Testis (tissue), 5 donors: Measurements from ENCODE around the gene LBH. TPM values are rescaled to one million over a fixed set of nuclear protein-coding genes. Genes with fewer than 3 reads are reported as not detected.

ENCODE experiments used
- DNase-seq: peaks from one replicate; pipeline ENCODE4 v3.0.0-alpha.2; 2019
- H3K27ac ChIP-seq, 2 donors: fragments of 200-600 bp; sonication (generic); one replicate each; pipeline ENCODE4 v1.5.1; 2019
- H3K27me3 ChIP-seq: fragments of 200-600 bp; sonication (generic); one replicate; pipeline ENCODE4 v1.5.1; 2019
- H3K36me3 ChIP-seq: fragments of 200-600 bp; sonication (generic); one replicate; pipeline ENCODE4 v1.5.1; 2017; ENCODE audit warnings: low read depth; ENCODE audit errors: missing control alignments
- H3K4me1 ChIP-seq: fragments of 200-600 bp; sonication (generic); one replicate; pipeline ENCODE4 v1.5.1; 2019
- H3K4me3 ChIP-seq, 2 donors: fragments of 200-600 bp; sonication (generic); one replicate each; pipeline ENCODE4 v1.5.1; 2017 to 2019
- H3K9me3 ChIP-seq: fragments of 200-600 bp; sonication (generic); one replicate; pipeline ENCODE4 v1.5.1; 2017
- POLR2A ChIP-seq: fragments of 450-650 bp; IDR thresholded peaks from one replicate; pipeline ENCODE4 v1.6.1; 2017; ENCODE audit warnings: antibody characterized with exemption, mild to moderate bottlenecking, moderate library complexity
- WGBS, 2 donors: methylation state at CpG; one replicate each; pipeline ENCODE4 v1.1.5; 2018; 5-methylcytosine and 5-hydroxymethylcytosine counted together
- intact Hi-C: fragments of 100-400 bp; cut with DNase I; formaldehyde crosslinking; loops from one replicate; pipeline ENCODE4 v1.15.1; 2023; ENCODE audit warnings: low total_unique reads
- long read RNA-seq, 2 donors: transcript quantifications; one replicate each; lab custom pipeline, GENCODE V29; 2026
- polyA plus RNA-seq: library from polyadenylated mRNA; stranded (reverse); fragments of 350-450 nt; fragmentation: Illumina TruSeq; extraction: RNeasy Lipid Tissue Mini Kit (QIAGEN cat#74804); gene quantifications from one replicate; pipeline ENCODE4 v1.2.3, GENCODE V29; 2014; ENCODE audit warnings: low read depth, low replicate concordance; ENCODE audit not compliant: insufficient read depth
- total RNA-seq, 2 donors: library from RNA; depleted of rRNA; stranded (reverse); fragments of >200 nt; gene quantifications; one replicate each; pipeline ENCODE4 v1.2.3, GENCODE V29; 2016
- TF ChIP-seq, protein P1 (sequence below), 3 experiments: fragments of 450-650 bp in 2 of 3; fragments of 200-600 bp in 1 of 3; sonication (generic) in 1 of 3; IDR thresholded peaks; one replicate each; pipeline ENCODE4 v1.5.1; 2016 to 2019; ENCODE audit warnings: antibody characterized with exemption in 3 of 3, mild to moderate bottlenecking in 2 of 3, moderate library complexity in 1 of 3

Gene LBH
- total RNA-seq = 10 to 100 TPM; 23.9 to 32.1 TPM
- 25.7 TPM for polyA plus RNA-seq
- long read RNA-seq, donor 1, transcript LBH-201 (3 exons, 3,095 nt) = major isoform, 37 of 41 reads
- long read RNA-seq, donor 1, partial matches to known transcripts = 0 of 41 reads
- long read RNA-seq, donor 1, other reads (novel, unspliced or antisense) = 0 of 41 reads
- long read RNA-seq, donor 2, transcript LBH-201 (3 exons, 3,095 nt) = major isoform, 22 of 87 reads
- long read RNA-seq, donor 2, partial matches to known transcripts = 59 of 87 reads
- long read RNA-seq, donor 2, other reads (novel, unspliced or antisense) = 0 of 87 reads

DNA sequence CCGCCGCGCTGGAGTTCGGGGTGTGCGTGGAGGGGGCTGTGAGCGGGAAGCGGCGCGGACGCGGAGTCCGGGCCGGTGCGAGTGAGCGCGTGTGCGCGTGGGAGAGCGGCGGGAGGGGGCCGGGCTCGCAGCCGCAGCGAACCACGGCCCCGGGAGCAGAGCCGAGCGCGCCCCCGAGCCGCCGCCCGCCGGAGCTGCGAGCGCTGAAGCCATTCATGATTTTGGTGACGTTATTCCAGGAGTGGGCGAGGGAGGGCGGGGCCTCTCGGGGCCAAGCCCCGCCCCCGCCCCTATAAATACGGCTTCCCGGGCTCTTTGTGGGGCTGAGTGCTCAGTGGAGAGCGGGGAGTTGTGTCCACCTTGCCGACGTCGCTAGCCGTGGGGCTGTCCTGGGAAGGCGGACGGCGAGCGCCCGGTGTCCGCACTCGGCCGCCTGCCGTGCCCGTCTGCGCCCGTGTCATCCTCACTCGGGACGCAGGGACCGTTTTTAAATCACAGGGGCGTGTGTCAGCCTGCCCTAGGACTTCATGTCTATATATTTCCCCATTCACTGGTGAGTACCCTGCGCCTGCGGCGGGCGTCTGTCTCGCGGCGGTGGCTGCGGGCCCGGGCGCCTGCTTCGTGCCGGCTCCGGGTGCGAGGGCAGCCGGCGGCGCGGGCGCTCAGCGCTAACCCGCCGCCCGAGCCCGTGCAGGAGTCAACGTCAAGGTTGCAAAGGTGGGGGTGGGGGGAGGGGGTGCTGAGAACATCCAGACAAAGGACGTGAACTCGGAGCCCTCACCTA, at the start of gene LBH:
TSS of gene LBH (plus strand) at position 323 of the 784 bp plus-strand sequence. CDS start at position 528, 205 bp downstream.
- Histone ChIP-seq H3K9me3 (no peaks in the 10 kb centered on the region), H3K36me3 (no peaks in the 10 kb centered on the region), H3K4me3 (peak within 1 kb of the TSS; percentile 70 to 73), H3K4me1 (peaks cover 13% of the 10 kb centered on the region), H3K27me3 (no peaks in the 10 kb centered on the region), H3K27ac (peak within 1 kb of the TSS; percentile 57 to 88)
- 0 to 1% methylated on average over 11 to 81 of the region's 92 CpGs for WGBS, 2 donors
- TF ChIP-seq, protein P1, sequence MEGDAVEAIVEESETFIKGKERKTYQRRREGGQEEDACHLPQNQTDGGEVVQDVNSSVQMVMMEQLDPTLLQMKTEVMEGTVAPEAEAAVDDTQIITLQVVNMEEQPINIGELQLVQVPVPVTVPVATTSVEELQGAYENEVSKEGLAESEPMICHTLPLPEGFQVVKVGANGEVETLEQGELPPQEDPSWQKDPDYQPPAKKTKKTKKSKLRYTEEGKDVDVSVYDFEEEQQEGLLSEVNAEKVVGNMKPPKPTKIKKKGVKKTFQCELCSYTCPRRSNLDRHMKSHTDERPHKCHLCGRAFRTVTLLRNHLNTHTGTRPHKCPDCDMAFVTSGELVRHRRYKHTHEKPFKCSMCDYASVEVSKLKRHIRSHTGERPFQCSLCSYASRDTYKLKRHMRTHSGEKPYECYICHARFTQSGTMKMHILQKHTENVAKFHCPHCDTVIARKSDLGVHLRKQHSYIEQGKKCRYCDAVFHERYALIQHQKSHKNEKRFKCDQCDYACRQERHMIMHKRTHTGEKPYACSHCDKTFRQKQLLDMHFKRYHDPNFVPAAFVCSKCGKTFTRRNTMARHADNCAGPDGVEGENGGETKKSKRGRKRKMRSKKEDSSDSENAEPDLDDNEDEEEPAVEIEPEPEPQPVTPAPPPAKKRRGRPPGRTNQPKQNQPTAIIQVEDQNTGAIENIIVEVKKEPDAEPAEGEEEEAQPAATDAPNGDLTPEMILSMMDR (IDR thresholded peaks at IDR 0.05) = no peak
- TF ChIP-seq POLR2A = peak; percentile 77
- peak; percentile 92 for DNase-seq
- intact Hi-C loops = loop anchor here (10.0 kb wide), 1 partner anchor 473 kb away; no protein-coding TSS in a partner anchor

DNA sequence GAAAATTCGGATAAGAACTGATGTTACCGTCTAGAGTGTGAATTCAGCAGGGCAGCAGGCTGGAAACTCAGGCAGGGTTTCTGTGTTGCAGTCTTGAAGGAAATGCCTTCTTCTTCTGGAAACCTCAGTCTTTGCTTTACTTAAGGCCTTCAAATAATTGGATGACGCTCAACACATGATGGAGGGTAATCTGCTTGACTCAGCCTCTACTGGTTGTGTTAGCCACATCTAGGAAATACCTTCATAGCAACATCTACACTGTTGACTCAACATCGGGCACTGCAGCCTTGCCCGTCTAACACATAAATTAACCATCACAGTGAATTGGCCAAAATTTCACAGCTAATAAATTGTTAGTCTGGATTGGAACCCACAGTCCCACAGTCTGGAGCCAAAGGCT, 47.3 kb upstream of the LBH start:
- TF ChIP-seq POLR2A = no peak
- TF ChIP-seq, protein P1 (IDR thresholded peaks at IDR 0.05) = no peak
- H3K9me3 ChIP-seq = no peaks in the 10 kb centered on the region

DNA sequence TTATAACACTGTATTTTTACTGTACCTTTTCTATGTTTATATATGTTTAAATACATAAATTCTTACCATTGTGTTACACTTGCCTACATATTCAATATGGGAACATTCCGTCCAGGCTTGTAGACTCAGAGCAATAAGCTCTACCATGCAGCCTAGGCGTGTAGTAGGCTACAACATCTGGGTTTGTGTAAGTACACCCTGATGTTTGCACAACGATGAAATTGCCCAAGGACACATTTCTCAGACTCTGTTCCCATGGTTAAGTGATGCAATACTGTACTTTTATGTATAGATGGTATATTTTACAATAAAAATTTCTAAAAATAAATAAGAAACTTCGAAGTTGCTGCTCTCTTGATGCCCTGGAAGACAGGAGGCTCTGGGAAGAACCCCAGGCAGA, 46.2 kb upstream of the LBH start:
- intact Hi-C loops = no loop called here
- no peak for DNase-seq
- H3K4me1 ChIP-seq = no peaks in the 10 kb centered on the region
- 91% methylated on average over 4 of the region's 4 CpGs for WGBS, 2 donors
- no peaks in the 10 kb centered on the region for H3K9me3 ChIP-seq
- H3K27me3 ChIP-seq = no peaks in the 10 kb centered on the region
- no peak overlapping the region for H3K4me3 ChIP-seq
- TF ChIP-seq POLR2A = no peak
- TF ChIP-seq, protein P1 (IDR thresholded peaks at IDR 0.05) = no peak
- no peak overlapping the region for H3K27ac ChIP-seq
- no peaks in the 10 kb centered on the region for H3K36me3 ChIP-seq

More for the DNA sequence above, 47.3 kb upstream of the LBH start:
- peaks cover 3% of the 10 kb centered on the region for H3K4me1 ChIP-seq
- no peaks in the 10 kb centered on the region for H3K27me3 ChIP-seq
- no peak overlapping the region for H3K27ac ChIP-seq
- DNase-seq = no peak
- WGBS, 2 donors = 94 to 96% methylated on average over 5 of the region's 5 CpGs
- H3K36me3 ChIP-seq = no peaks in the 10 kb centered on the region
- intact Hi-C loops = no loop called here
- H3K4me3 ChIP-seq = no peak overlapping the region

DNA sequence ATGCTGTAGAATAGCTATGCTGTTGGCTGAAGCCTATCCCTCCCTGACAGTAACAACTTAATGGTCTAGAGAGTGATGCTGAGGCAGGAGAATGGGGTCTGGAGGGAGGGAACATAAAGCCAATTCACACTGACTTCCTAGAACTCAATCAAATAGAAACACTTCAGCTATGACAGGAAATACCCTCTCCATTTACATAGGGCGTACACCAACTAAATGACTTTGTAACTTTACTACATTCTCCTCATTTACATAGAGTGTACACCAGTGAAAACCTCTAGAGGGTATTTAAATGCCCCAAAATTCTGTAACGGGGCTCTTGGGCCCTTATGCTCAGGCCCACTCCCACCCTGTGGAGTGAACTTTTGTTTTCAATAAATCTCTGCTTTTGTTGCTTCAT, 43.0 kb upstream of the LBH start:
- 84 to 89% methylated on average over 2 of the region's 2 CpGs for whole genome bisulfite sequencing, 2 donors
- no peak for DNase-seq
- intact Hi-C loops = no loop called here
- H3K4me3 ChIP-seq = no peak overlapping the region
- no peak for TF ChIP-seq POLR2A
- TF ChIP-seq, protein P1 (IDR thresholded peaks at IDR 0.05) = no peak
- H3K36me3 ChIP-seq = no peaks in the 10 kb centered on the region
- H3K27ac ChIP-seq = no peak overlapping the region
- no peaks in the 10 kb centered on the region for H3K27me3 ChIP-seq
- no peaks in the 10 kb centered on the region for H3K9me3 ChIP-seq
- no peaks in the 10 kb centered on the region for H3K4me1 ChIP-seq
